ENCODE measurements around the gene FEM1B.
A peak's percentile ranks its signal among the peaks of the same experiment; 100 is the strongest.

The FEM1B gene

GRCh38 chr15:68274201-68274848, 3.2 kb upstream of the FEM1B start:
- DNase-seq, result no peak
- ATAC-seq, result no peak
- no peak overlapping the region for H3K4me3 Mint-ChIP-seq
- H3K4me1 Mint-ChIP-seq, result peaks cover 14% of the 10 kb centered on the region
- no peaks in the 10 kb centered on the region for H3K9me3 Mint-ChIP-seq
- no peaks in the 10 kb centered on the region for H3K27me3 Mint-ChIP-seq
- H3K27ac Mint-ChIP-seq, result no peak overlapping the region

DNA sequence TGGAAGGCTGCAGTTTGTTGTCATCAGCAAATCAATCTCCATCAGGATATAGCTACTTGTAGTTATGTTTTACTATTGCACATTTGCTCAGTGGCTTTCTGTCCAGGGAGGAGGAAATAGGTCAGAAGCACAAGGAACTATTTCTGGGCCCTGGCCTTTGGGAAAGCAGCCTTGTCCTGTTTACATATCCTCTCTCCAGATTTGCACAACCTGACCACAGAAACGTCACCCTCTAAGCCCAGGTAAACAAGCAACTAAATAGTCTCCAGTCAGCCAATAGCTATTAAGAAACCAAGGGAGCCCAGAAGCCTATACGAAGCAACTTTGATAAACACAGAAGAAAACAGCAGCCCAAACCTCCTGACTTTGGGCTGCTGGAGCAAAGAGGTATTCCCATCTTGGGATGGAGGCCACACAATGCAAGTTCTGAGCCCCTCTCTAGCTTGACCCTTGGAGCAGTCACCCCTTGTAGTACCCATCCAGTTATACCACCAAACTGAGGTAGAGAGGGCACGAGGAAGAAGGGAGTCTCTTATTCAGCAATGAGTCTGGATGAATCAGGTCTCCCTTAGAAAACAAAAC, 2.3 kb upstream of the FEM1B start:
- no peak overlapping the region for H3K4me3 Mint-ChIP-seq
- H3K27ac Mint-ChIP-seq, result no peak overlapping the region
- peaks cover 21% of the 10 kb centered on the region for H3K4me1 Mint-ChIP-seq
- ATAC-seq (no peak), DNase-seq (no peak)
- no peaks in the 10 kb centered on the region for H3K9me3 Mint-ChIP-seq
- no peaks in the 10 kb centered on the region for H3K27me3 Mint-ChIP-seq

- no peak for DNase-seq
- peaks cover 34% of the 10 kb centered on the region for H3K4me1 Mint-ChIP-seq
- peak overlapping the region; percentile 91 to 98 for H3K4me3 Mint-ChIP-seq
- peak overlapping the region; percentile 99 to 100 for H3K27ac Mint-ChIP-seq
- no peaks in the 10 kb centered on the region for H3K27me3 Mint-ChIP-seq
- H3K9me3 Mint-ChIP-seq, result no peaks in the 10 kb centered on the region
- no peak for ATAC-seq
Measured at GRCh38 chr15:68276668-68277067, 877 bp upstream of the FEM1B start.

GRCh38 chr15:68277131-68277602, 378 bp upstream of the FEM1B start:
- ATAC-seq (peak; percentile 6), DNase-seq (no peak)
- peaks cover 39% of the 10 kb centered on the region for H3K4me1 Mint-ChIP-seq
- peak overlapping the region; percentile 99 to 100 for H3K27ac Mint-ChIP-seq
- H3K27me3 Mint-ChIP-seq, result no peaks in the 10 kb centered on the region
- no peaks in the 10 kb centered on the region for H3K9me3 Mint-ChIP-seq
- peak overlapping the region; percentile 91 to 98 for H3K4me3 Mint-ChIP-seq

- Mint-ChIP-seq H3K9me3 (no peaks in the 10 kb centered on the region), H3K27ac (peak overlapping the region; percentile 97 to 100), H3K4me1 (peaks cover 41% of the 10 kb centered on the region), H3K4me3 (peak overlapping the region; percentile 91 to 98), H3K27me3 (no peaks in the 10 kb centered on the region)
- no peak for ATAC-seq
- DNase-seq, result no peak
Measured at GRCh38 chr15:68278345-68278594, 725 bp downstream of the FEM1B start.

- ATAC-seq, result peak; percentile 22
- Mint-ChIP-seq H3K9me3 (no peaks in the 10 kb centered on the region), H3K27me3 (no peaks in the 10 kb centered on the region), H3K27ac (peak overlapping the region; percentile 97 to 100), H3K4me1 (peaks cover 41% of the 10 kb centered on the region), H3K4me3 (peak overlapping the region; percentile 91 to 98)
- DNase-seq, result no peak
Measured at GRCh38 chr15:68278595-68279405, 1.3 kb downstream of the FEM1B start.

- peak overlapping the region; percentile 91 to 98 for H3K4me3 Mint-ChIP-seq
- no peaks in the 10 kb centered on the region for H3K9me3 Mint-ChIP-seq
- no peaks in the 10 kb centered on the region for H3K27me3 Mint-ChIP-seq
- DNase-seq (no peak), ATAC-seq (no peak)
- peaks cover 48% of the 10 kb centered on the region for H3K4me1 Mint-ChIP-seq
- peak overlapping the region; percentile 31 to 73 for H3K27ac Mint-ChIP-seq
Measured at GRCh38 chr15:68279779-68280753, 2.5 kb downstream of the FEM1B start.

DNA sequence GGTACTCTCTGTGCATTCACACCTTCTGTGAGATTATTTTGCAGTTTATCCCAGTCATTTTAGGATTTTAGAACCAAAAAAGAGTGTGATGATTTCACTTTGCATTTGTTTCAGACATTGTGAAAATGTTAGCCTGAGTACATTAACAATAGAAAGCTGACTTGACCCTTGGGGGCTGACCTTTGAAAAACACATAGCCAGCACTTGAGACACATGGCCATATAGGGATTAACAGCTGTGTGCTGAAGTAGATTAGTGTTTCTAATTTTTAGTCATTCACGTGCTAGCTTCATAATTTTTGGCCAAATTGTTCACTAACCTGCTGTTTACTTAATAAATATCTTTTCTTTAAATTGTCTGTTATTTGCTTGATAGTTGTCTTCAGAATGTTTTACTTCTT, 3.5 kb downstream of the FEM1B start:
- Mint-ChIP-seq H3K27ac (no peak overlapping the region), H3K27me3 (no peaks in the 10 kb centered on the region), H3K4me3 (peak overlapping the region in 1 of 2 donors; percentile 91), H3K9me3 (no peaks in the 10 kb centered on the region), H3K4me1 (peaks cover 51% of the 10 kb centered on the region)
- ATAC-seq (no peak), DNase-seq (no peak)

GRCh38 chr15:68283401-68283800, 5.9 kb downstream of the FEM1B start:
- no peak for DNase-seq
- Mint-ChIP-seq H3K27ac (no peak overlapping the region), H3K4me3 (no peak overlapping the region), H3K27me3 (no peaks in the 10 kb centered on the region), H3K9me3 (no peaks in the 10 kb centered on the region), H3K4me1 (peaks cover 63% of the 10 kb centered on the region)
- ATAC-seq, result no peak

GRCh38 chr15:68284616-68285258, 7.2 kb downstream of the FEM1B start:
- Mint-ChIP-seq H3K4me3 (no peak overlapping the region), H3K27me3 (no peaks in the 10 kb centered on the region)

GRCh38 chr15:68285259-68285980, 7.9 kb downstream of the FEM1B start:
- H3K4me1 Mint-ChIP-seq, result peaks cover 67% of the 10 kb centered on the region
- H3K4me3 Mint-ChIP-seq, result no peak overlapping the region

More at GRCh38 chr15:68284616-68285258, 7.2 kb downstream of the FEM1B start:
- Mint-ChIP-seq H3K4me1 (peaks cover 73% of the 10 kb centered on the region), H3K9me3 (no peaks in the 10 kb centered on the region), H3K27ac (no peak overlapping the region)
- ATAC-seq (no peak), DNase-seq (no peak)

GRCh38 chr15:68286256-68286655, 8.7 kb downstream of the FEM1B start:
- Mint-ChIP-seq H3K27me3 (no peaks in the 10 kb centered on the region), H3K27ac (no peak overlapping the region), H3K9me3 (no peaks in the 10 kb centered on the region), H3K4me3 (no peak overlapping the region), H3K4me1 (peaks cover 68% of the 10 kb centered on the region)
- ATAC-seq (no peak), DNase-seq (no peak)

More at GRCh38 chr15:68285259-68285980, 7.9 kb downstream of the FEM1B start:
- no peak overlapping the region for H3K27ac Mint-ChIP-seq
- DNase-seq (no peak), ATAC-seq (no peak)
- no peaks in the 10 kb centered on the region for H3K9me3 Mint-ChIP-seq
- H3K27me3 Mint-ChIP-seq, result no peaks in the 10 kb centered on the region

GRCh38 chr15:68289057-68289456, 11.5 kb downstream of the FEM1B start:
- no peaks in the 10 kb centered on the region for H3K9me3 Mint-ChIP-seq
- H3K27me3 Mint-ChIP-seq, result no peaks in the 10 kb centered on the region
- peak overlapping the region in 1 of 2 donors; percentile 1 for H3K27ac Mint-ChIP-seq
- H3K4me1 Mint-ChIP-seq, result peaks cover 72% of the 10 kb centered on the region
- ATAC-seq (no peak), DNase-seq (no peak)
- H3K4me3 Mint-ChIP-seq, result no peak overlapping the region

DNA sequence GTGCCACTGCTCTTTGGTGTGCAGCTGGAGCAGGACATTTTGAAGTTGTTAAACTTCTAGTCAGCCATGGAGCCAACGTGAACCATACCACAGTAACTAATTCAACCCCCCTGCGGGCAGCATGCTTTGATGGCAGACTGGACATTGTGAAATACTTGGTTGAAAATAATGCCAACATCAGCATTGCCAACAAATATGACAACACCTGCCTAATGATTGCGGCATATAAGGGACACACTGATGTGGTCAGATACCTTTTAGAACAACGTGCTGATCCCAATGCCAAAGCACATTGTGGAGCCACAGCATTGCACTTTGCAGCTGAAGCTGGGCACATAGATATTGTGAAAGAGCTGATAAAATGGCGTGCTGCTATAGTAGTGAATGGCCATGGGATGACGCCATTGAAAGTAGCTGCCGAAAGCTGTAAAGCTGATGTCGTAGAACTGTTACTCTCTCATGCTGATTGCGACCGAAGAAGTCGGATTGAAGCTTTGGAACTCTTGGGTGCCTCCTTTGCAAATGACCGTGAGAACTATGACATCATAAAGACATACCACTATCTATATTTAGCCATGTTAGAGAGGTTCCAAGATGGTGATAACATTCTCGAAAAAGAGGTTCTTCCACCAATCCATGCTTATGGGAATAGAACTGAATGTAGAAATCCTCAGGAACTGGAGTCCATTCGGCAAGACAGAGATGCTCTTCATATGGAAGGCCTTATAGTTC, 12.2 kb downstream of the FEM1B start:
- no peak for ATAC-seq
- peaks cover 68% of the 10 kb centered on the region for H3K4me1 Mint-ChIP-seq

More for the DNA sequence above, 12.2 kb downstream of the FEM1B start:
- DNase-seq, result no peak
- Mint-ChIP-seq H3K27me3 (no peaks in the 10 kb centered on the region), H3K9me3 (no peaks in the 10 kb centered on the region), H3K4me3 (no peak overlapping the region), H3K27ac (no peak overlapping the region)

Measured in stimulated activated naive CD8-positive, alpha-beta T cell treated with anti-CD3 and anti-CD28 coated beads, Interleukin-15, amount 100 ng/mL, for 72 hours (primary cell).